GM03348 (cell line): ENCODE results near the gene ZNF600.
"Not testable (repeated sequence)": the region's sequence is repeated elsewhere in the genome, so short reads cannot be mapped to it uniquely, and the experiment has no call there.

Source experiments
- DNase-seq: peaks from one replicate; pipeline ENCODE4 v3.0.0; 2012; ENCODE audit warnings: low spot score

Gene ZNF600

GRCh38 chr19:52741951-52742485 lies 44.6 kb downstream of the ZNF600 start:
- no peak for DNase-seq

GRCh38 chr19:52741371-52741770 lies 45.2 kb downstream of the ZNF600 start:
- not testable (repeated sequence) for DNase-seq

DNA sequence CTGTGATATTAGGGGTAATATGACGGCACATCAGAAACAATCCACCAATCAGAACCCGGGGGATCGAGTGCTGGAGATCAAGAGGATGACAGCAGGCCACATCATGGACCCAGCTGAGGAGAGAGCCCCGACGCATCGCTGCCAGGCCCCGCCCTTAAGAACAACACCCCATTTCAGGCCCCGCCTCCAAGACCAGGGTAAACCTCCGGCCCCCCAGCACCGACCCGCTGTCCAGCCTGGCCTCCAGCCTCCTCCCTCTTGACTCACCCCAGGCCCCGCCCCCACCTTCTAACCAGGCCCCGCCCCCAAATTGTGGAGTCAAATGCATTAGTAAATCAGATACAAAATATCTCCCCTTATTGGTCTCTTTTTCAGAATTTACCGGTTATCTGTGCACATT lies 47.0 kb downstream of the ZNF600 start:
- DNase-seq, result no peak

- DNase-seq, result peak; percentile 17
Measured at GRCh38 chr19:52735734-52736133, 50.9 kb downstream of the ZNF600 start.

DNA sequence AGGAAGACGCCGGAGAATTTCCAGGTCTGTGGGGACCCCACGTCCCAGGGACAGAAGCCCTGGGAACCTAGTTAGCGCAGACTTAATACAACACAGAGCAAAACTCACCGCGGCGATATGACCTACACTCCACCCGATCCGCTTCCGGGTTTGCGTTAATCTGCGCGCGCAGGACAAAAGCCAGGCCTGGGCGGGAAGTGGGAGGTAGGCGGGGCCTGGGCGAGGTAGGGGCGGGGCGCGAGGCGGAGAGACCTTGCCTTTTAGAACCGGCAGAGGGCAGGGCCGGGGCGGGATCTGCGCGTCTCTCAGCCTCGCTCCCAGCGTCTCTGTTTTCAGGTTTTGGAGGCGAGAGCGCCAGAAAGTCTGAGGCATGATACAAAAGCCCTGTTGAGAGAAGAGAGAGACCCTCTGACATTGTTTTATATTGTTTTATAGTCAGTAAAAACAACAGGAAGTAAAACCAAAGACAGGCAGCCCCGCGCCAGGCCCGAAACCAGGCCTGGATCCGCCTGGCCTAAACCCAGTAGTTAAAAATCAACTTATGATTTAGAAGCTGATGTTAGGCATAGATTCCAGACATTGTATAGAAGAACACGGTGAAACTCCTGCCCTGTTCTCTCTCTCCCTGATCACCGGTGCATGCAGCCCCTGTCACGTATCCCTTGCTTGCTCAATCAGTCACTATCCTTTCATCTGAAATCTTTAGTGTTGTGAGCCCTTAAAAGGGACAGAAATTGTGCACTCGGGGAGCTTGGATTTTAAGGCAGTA lies 51.5 kb downstream of the ZNF600 start, which contains the start of gene ZNF611:
Gene ZNF611, minus strand, starts transcription at position 152 of the 769 bp plus-strand sequence. CDS start 19,150 bp downstream, outside the sequence.
- peak; percentile 98 for DNase-seq

DNA sequence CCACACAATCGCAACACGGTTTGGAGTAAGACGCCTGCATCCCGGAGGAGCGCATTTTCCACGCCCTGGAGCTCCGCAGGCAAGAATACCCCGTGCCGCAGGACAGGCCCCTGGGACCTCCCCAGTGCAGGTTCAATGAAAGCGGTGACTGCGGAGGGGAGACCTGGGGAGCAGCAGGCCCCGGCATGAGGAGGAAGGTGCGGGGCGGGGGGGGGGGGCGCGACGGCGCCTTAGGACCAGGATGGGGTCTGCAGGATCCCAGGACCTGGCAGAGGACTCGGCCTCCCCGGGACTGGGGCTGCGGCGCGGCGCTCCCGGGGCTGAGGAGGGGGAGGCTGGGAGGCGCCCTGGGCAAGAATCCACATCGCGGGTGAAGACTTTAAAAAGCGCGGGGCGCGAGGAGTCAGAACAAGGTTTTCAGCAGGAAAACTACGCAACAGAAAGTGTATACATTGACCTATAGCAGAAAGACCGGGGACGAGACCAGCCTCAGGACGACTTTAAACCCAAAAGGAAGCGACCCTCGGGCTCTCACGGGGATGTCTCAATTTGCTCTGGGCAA lies 52.2 kb downstream of the ZNF600 start:
- peak; percentile 44 for DNase-seq

GRCh38 chr19:52726051-52726450 lies 60.5 kb downstream of the ZNF600 start:
- not testable (repeated sequence) for DNase-seq

DNA sequence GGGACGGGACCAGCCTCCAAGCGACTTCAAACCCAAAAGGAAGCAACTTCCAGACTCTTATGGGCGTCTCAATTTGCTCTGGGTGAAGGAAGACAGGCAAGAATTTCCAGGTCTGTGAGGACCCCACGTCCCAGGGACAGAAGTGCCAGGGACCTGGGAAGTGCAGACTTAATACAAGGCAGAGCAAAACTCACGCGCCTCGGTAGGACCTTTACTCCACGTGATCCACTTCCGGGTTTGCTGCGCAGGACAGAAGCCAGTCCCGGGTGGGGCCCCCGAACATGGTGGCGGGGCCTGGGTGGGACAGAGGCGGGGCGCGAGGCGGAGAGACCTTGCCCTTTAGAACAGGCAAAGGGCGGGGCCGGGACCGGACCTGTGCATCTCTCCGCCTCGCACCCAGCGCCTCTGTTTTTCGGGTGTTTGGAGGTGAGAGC lies 61.0 kb downstream of the ZNF600 start:
- no peak for DNase-seq

DNA sequence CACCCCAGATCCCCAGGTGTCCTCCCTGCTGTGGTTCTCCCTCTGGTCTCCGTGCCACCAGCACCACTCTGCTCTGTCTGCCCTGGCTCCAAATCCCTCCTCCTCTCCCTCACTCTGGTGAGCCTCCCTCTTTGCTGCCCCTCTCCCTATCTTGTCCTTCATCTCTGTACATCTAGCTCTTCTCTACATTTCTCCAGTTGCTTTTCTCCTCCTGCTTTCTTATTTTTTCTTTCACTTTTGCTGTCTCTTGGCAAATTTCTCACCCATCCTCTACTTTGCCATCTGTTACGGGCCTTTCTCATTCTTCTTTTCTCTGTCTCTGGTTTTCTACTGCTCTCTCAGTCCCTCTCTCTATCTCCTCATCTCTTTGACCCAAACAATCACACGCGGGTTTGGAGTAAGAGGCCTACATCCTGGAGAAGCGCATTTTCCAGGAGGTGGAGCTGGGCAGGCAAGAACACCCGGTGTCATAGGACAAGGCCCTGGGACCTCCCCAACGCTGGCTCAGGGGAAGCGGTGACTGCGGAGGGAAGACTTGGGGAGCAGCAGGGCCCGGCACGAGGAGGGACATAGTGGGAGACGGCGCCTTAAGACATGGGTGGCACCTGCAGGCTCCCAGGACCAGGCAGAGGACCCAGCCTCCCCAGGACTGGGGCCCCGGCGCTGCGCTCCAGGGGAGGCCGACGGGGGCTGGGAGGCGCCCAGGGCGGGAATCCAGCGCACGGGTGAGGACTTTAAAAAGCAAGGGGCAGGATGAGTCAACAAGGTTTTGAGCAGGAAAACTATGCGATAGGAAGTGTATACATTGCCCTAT lies 61.7 kb downstream of the ZNF600 start:
- no peak for DNase-seq

GRCh38 chr19:52723907-52724598 lies 62.5 kb downstream of the ZNF600 start:
- not testable (repeated sequence) for DNase-seq

- DNase-seq, result peak; percentile 76
Measured at GRCh38 chr19:52722062-52723003, 64.3 kb downstream of the ZNF600 start.

DNA sequence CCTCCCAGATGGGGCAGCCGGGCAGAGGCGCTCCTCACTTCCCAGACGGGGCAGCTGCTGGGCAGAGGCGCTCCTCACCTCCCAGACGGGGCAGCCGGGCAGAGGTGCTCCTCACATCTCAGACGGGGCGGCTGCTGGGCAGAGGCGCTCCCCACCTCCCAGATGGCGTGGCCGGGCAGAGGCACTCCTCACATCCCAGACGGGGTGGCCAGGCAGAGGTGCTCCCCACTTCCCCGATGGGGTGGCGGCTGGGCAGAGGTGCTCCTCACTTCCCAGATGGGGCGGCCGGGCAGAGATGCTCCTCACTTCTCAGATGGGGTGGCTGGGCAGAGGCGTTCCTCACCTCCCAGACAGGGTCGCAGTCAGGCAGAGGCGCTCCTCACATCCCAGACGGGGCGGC lies 66.0 kb downstream of the ZNF600 start:
- DNase-seq, result not testable (repeated sequence)

GRCh38 chr19:52716522-52716921 lies 70.1 kb downstream of the ZNF600 start:
- no peak for DNase-seq

DNA sequence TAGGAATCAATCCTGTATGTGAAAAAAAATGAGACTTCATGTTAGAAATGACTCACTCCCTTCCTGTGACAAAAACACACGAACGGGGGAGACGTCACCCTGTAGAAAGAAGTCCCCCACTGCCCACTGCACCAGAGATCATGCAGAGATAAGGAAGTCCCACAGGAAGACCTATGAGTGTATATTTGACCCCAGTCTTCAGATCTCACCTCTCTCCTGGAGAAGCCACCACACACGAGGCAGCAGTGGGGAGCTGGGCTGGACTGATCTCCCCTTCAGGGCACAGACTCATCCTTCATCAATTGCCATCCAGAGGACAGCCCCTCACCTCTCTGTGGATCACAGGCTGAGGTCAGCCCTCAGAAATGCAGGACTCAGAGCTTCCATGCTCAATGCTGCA lies 70.7 kb downstream of the ZNF600 start:
- not testable (repeated sequence) for DNase-seq

GRCh38 chr19:52715330-52715729 lies 71.3 kb downstream of the ZNF600 start:
- DNase-seq, result not testable (repeated sequence)
